Spleen (tissue), 11 donors: Measurements from ENCODE around the gene SMOC1. TPM values are rescaled to one million over a fixed set of nuclear protein-coding genes. Genes with fewer than 3 reads are reported as not detected.

Experiments used
- DNase-seq: peaks from one replicate; pipeline ENCODE4 v3.0.0-alpha.2; 2020
- H3K27ac ChIP-seq, 8 donors: fragments of 200-600 bp; sonication (generic) in 7 of 8; 1 replicate in 4 of 8; 2 replicates in 4 of 8; pipeline versions ENCODE4 v1.5.0 to v1.8.0; 2016 to 2021; ENCODE audit warnings: inconsistent platforms in 4 of 8, mild to moderate bottlenecking in 4 of 8, moderate library complexity in 1 of 8
- H3K27me3 ChIP-seq, 7 donors: fragments of 200-600 bp; sonication (generic) in 6 of 7; replicated peaks in 1 of 7; 1 replicate in 4 of 7; 2 replicates in 3 of 7; pipeline versions ENCODE4 v1.5.0 to v1.8.0; 2016 to 2021; ENCODE audit warnings: inconsistent platforms in 3 of 7, mild to moderate bottlenecking in 1 of 7
- H3K36me3 ChIP-seq, 6 donors: fragments of 200-600 bp; sonication (generic) in 5 of 6; 1 replicate in 4 of 6; 2 replicates in 2 of 6; pipeline versions ENCODE4 v1.5.0 to v1.8.0; 2016 to 2021; ENCODE audit warnings: inconsistent platforms in 2 of 6
- H3K4me1 ChIP-seq, 6 donors: fragments of 200-600 bp; sonication (generic) in 5 of 6; 1 replicate in 3 of 6; 2 replicates in 3 of 6; pipeline versions ENCODE4 v1.5.0 to v1.8.0; 2016 to 2021; ENCODE audit warnings: inconsistent platforms in 3 of 6
- H3K4me3 ChIP-seq, 8 donors: fragments of 200-600 bp; sonication (generic) in 7 of 8; 1 replicate in 4 of 8; 2 replicates in 4 of 8; pipeline versions ENCODE4 v1.5.0 to v1.8.0; 2016 to 2021; ENCODE audit warnings: inconsistent platforms in 4 of 8, mild to moderate bottlenecking in 4 of 8, moderate library complexity in 2 of 8
- H3K9me3 ChIP-seq, 8 donors: fragments of 200-600 bp; sonication (generic) in 7 of 8; 1 replicate in 4 of 8; 2 replicates in 4 of 8; pipeline versions ENCODE4 v1.5.0 to v1.8.0; 2016 to 2021; ENCODE audit warnings: inconsistent platforms in 4 of 8
- CTCF ChIP-seq, 11 experiments: fragments of 200-600 bp in 7 of 11; fragments of 450-650 bp in 4 of 11; sonication (generic) in 4 of 11; IDR thresholded peaks in 8 of 11; conservative IDR thresholded peaks in 3 of 11; 1 replicate in 7 of 11; 2 replicates in 4 of 11; pipeline versions ENCODE4 v1.4.0 to v1.8.0; 2016 to 2021; ENCODE audit warnings: antibody characterized with exemption in 11 of 11, inconsistent platforms in 4 of 11, mild to moderate bottlenecking in 1 of 11
- POLR2A ChIP-seq, 3 donors: fragments of 450-650 bp; IDR thresholded peaks; one replicate each; pipeline ENCODE4 v1.5.1; 2017; ENCODE audit warnings: antibody characterized with exemption in 3 of 3, mild to moderate bottlenecking in 1 of 3
- POLR2AphosphoS5 ChIP-seq, 3 donors: sonication (generic); formaldehyde crosslinking; IDR thresholded peaks; one replicate each; pipeline ENCODE4 v1.5.1; 2017; ENCODE audit warnings: antibody characterized with exemption in 3 of 3
- WGBS, 5 donors: extraction: QIAGEN DNeasy Blood & Tissue Kit in 3 of 5; methylation state at CpG; one replicate each; pipeline versions ENCODE4 v1.1.5 to v1.1.7; 2013 to 2018; 5-methylcytosine and 5-hydroxymethylcytosine counted together
- intact Hi-C: fragments of 100-400 bp; cut with DNase I; formaldehyde crosslinking; loops from one replicate; pipeline ENCODE4 v1.15.0; 2023; ENCODE audit warnings: low total_unique reads
- polyA plus RNA-seq, 3 donors: library from polyadenylated mRNA; stranded (reverse); fragments of 200-250 nt; gene quantifications; one replicate each; pipeline ENCODE4 v1.2.1, GENCODE V29; 2013
- total RNA-seq, 7 donors: library from RNA; depleted of rRNA in 3 of 7; stranded (reverse); fragments of >200 nt in 3 of 7; fragmentation: NEBNext Ultra II Directional in 4 of 7; extraction: Animal tissue kit (Norgen Biotek cat#: 25700) in 4 of 7; gene quantifications; one replicate each; pipeline versions ENCODE4 v1.1.0 to v1.2.1, GENCODE V29; 2016 to 2021
- donor health status: healthy with polysubstance abuse.
- donor health status: DM: no; HTN: no; CAD: no; lungs with moderate emphysema.
- donor health status: DM: no; HTN: no; CAD: no.
- donor health status: Bipolar disorder and iron deficiency.
- donor health status: healthy.
- donor health status: DM: no; HTN: no; CAD: no.
- donor health status: DM: yes; HTN: yes; CAD: no.

The SMOC1 gene
- total and polyA plus RNA-seq, 10 donors, result 6.1 to 108 (median 29.6) TPM

- no peaks in the 10 kb centered on the region for H3K9me3 ChIP-seq
- peaks cover 0 to 5% (median 0%) of the 10 kb centered on the region in 7 donors for H3K27me3 ChIP-seq
- H3K4me3 ChIP-seq, result no peak overlapping the region
- no peaks in the 10 kb centered on the region for H3K4me1 ChIP-seq
- intact Hi-C loops, result no loop called here
- 82 to 92% (median 83%) methylated on average over 5 of the region's 5 CpGs for WGBS, 5 donors
- TF ChIP-seq CTCF (IDR thresholded peaks at IDR 0.05 in 8 of 11, conservative IDR thresholded peaks at IDR 0.05 in 3 of 11) (no peak), POLR2A (IDR thresholded peaks at IDR 0.05) (no peak), POLR2AphosphoS5 (IDR thresholded peaks at IDR 0.05) (no peak)
- no peak for DNase-seq
- H3K36me3 ChIP-seq, result no peaks in the 10 kb centered on the region
- no peak overlapping the region for H3K27ac ChIP-seq
These were observed 178.4 kb downstream of the SMOC1 start for GRCh38 chr14:70057519-70058136.

- Histone ChIP-seq H3K4me1 (no peaks in the 10 kb centered on the region), H3K9me3 (no peaks in the 10 kb centered on the region), H3K27me3 (peaks cover 0 to 9% (median 0%) of the 10 kb centered on the region in 7 donors), H3K4me3 (no peak overlapping the region), H3K27ac (no peak overlapping the region), H3K36me3 (no peaks in the 10 kb centered on the region)
- TF ChIP-seq CTCF (IDR thresholded peaks at IDR 0.05 in 8 of 11, conservative IDR thresholded peaks at IDR 0.05 in 3 of 11), result no peak
- no peak for TF ChIP-seq POLR2AphosphoS5 (IDR thresholded peaks at IDR 0.05)
- TF ChIP-seq POLR2A (IDR thresholded peaks at IDR 0.05), result no peak
- intact Hi-C loops, result no loop called here
- no peak for DNase-seq
- WGBS, 5 donors, result 75 to 82% (median 81%) methylated on average over 2 of the region's 2 CpGs
These were observed 180.3 kb downstream of the SMOC1 start for GRCh38 chr14:70059545-70059944.

GRCh38 chr14:70061108-70061507 is 181.9 kb downstream of the SMOC1 start:
- intact Hi-C loops, result no loop called here
- H3K27ac ChIP-seq, result no peak overlapping the region
- H3K27me3 ChIP-seq, result peaks cover 0 to 9% (median 0%) of the 10 kb centered on the region in 7 donors
- H3K9me3 ChIP-seq, result no peaks in the 10 kb centered on the region
- no peaks in the 10 kb centered on the region for H3K36me3 ChIP-seq
- no peak for TF ChIP-seq POLR2AphosphoS5 (IDR thresholded peaks at IDR 0.05)
- no peak for TF ChIP-seq CTCF (IDR thresholded peaks at IDR 0.05 in 8 of 11, conservative IDR thresholded peaks at IDR 0.05 in 3 of 11)
- no peak for TF ChIP-seq POLR2A (IDR thresholded peaks at IDR 0.05)
- no peaks in the 10 kb centered on the region for H3K4me1 ChIP-seq
- 76 to 91% (median 88%) methylated on average over 2 of the region's 2 CpGs for WGBS, 5 donors
- DNase-seq, result no peak
- H3K4me3 ChIP-seq, result no peak overlapping the region

- 72 to 93% (median 81%) methylated on average over 11 of the region's 11 CpGs for WGBS, 5 donors
- Histone ChIP-seq H3K36me3 (no peaks in the 10 kb centered on the region), H3K4me3 (no peak overlapping the region), H3K9me3 (no peaks in the 10 kb centered on the region), H3K4me1 (no peaks in the 10 kb centered on the region), H3K27me3 (peaks cover 0 to 9% (median 0%) of the 10 kb centered on the region in 7 donors), H3K27ac (no peak overlapping the region)
- no peak for DNase-seq
- intact Hi-C loops, result no loop called here
- TF ChIP-seq CTCF (IDR thresholded peaks at IDR 0.05 in 8 of 11, conservative IDR thresholded peaks at IDR 0.05 in 3 of 11) (no peak), POLR2A (IDR thresholded peaks at IDR 0.05) (no peak), POLR2AphosphoS5 (IDR thresholded peaks at IDR 0.05) (no peak)
These were observed 185.1 kb downstream of the SMOC1 start for GRCh38 chr14:70064136-70064865.
